Daoy (cell line): ENCODE measurements around the gene IRX5. TPM values are rescaled to one million over a fixed set of nuclear protein-coding genes. Genes with fewer than 3 reads are reported as not detected.

ENCODE experiments used
- DNase-seq: peaks from one replicate; pipeline ENCODE4 v3.0.0-alpha.2; 2015; ENCODE audit warnings: low read depth
- total RNA-seq: library from RNA; depleted of rRNA; stranded (reverse); fragments of >200 nt; shearing (Covaris generic); gene quantifications from 2 replicates; pipeline ENCODE4 v1.2.3, GENCODE V29; 2014

Gene IRX5
- total RNA-seq, 1 experiment from 2014 or later: 3.6 TPM

DNA sequence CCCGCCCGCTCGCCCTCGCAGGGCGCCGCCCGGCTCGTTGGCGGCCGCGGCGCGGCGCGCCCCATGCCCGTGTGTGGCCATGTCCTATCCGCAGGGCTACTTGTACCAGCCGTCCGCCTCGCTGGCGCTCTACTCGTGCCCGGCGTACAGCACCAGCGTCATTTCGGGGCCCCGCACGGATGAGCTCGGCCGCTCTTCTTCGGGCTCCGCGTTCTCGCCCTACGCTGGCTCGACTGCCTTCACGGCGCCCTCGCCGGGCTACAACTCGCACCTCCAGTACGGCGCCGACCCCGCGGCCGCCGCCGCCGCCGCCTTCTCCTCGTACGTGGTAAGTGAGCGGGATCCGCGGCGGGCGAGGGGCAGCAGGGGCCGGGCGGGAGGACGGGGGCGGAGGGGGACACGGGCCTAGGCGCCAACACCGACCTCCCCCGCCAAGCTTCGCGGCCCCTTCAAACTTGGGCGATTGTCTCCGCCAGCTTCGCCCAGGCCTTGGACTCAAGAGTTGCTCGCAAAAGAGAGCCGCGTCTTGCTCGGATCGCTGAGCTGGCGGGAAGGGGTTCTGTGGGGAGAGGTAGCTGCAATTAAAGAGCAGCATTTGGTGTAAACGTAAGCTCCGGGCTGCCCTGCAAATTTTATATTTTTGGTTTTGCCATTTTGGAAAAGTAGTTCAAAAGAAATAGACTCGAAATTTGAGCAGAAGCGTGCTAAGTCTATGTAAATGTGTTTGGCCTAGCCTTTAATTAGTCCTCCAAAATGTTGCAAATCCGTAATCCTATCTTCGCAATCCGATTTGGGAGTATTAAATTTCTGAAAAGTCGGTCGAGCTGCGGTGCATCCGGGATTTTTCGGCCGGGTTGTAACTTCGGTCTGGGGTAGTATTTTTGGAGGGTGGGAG is 702 bp downstream of the IRX5 start:
- DNase-seq: peak; percentile 58

- peak; percentile 7 for DNase-seq
Observed at GRCh38 chr16:54932021-54932660, 1.5 kb downstream of the IRX5 start.

DNA sequence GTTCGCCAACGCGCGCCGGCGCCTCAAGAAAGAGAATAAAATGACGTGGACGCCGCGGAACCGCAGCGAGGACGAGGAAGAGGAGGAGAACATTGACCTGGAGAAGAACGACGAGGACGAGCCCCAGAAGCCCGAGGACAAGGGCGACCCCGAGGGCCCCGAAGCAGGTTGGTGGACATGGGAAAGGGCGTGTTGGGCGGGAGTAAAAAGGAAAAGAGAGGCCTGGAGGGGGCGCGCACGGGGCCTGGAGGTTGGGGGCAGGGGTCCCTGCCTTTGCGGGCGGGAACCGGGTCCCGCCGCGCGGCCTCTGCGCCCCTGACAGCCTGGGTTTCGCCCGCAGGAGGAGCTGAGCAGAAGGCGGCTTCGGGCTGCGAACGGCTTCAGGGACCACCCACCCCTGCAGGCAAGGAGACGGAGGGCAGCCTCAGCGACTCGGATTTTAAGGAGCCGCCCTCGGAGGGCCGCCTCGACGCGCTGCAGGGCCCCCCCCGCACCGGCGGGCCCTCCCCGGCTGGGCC is 2.1 kb downstream of the IRX5 start:
- no peak for DNase-seq

DNA sequence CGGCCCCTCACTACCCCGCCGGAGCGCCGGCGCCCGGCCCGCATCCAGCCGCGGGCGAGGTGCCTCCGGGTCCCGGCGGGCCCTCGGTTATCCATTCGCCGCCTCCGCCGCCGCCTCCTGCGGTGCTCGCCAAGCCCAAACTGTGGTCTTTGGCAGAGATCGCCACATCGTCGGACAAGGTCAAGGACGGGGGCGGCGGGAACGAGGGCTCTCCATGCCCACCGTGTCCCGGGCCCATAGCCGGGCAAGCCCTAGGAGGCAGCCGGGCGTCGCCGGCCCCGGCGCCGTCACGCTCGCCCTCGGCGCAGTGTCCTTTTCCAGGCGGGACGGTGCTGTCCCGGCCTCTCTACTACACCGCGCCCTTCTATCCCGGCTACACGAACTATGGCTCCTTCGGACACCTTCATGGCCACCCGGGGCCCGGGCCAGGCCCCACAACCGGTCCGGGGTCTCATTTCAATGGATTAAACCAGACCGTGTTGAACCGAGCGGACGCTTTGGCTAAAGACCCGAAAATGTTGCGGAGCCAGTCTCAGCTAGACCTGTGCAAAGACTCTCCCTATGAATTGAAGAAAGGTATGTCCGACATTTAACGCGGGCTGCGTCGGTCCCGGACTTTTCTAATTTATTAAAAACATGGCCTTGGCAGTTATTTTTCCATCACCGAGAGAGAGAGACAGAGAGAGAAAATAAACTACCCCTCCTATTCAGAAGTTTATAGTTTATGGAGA is 2.8 kb downstream of the IRX5 start:
- DNase-seq: no peak

DNA sequence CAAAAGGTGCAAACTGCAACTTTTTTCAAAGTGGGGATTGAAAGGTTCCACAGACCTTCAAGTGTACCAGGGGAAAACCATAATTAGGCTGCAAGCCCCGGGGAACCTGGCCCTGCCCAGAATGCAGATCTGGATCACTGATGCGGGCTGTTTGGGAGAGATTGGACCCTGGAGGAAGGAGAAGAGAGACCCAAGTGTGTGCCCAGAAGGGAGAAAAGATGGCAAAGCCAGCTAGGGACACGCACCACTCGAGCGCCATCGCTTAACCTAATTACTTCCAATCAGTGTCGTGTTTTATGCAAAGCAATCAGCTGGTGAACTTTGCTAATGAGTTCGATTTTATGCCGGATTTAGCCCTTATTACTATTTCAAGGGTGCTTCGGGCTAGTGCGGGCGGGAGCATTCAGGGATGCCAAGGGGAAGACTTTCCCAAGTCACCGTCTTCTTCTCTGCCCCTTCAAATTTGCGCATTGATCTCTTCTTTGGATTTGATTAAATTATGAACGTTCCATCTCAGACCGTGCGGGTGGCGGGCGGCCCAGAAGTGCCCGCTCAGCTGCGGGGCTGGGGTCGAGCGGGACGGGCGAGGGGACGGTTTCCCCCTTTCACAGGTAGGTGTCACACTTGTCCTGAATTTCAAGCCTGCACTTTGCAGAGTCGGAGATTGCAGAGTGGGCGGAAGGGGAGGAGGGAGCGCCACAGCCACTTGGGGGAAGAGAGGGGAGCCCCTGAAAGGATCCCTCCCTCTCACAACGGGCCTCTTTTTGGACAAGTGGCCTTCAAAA is 4.0 kb downstream of the IRX5 start:
- no peak for DNase-seq

DNA sequence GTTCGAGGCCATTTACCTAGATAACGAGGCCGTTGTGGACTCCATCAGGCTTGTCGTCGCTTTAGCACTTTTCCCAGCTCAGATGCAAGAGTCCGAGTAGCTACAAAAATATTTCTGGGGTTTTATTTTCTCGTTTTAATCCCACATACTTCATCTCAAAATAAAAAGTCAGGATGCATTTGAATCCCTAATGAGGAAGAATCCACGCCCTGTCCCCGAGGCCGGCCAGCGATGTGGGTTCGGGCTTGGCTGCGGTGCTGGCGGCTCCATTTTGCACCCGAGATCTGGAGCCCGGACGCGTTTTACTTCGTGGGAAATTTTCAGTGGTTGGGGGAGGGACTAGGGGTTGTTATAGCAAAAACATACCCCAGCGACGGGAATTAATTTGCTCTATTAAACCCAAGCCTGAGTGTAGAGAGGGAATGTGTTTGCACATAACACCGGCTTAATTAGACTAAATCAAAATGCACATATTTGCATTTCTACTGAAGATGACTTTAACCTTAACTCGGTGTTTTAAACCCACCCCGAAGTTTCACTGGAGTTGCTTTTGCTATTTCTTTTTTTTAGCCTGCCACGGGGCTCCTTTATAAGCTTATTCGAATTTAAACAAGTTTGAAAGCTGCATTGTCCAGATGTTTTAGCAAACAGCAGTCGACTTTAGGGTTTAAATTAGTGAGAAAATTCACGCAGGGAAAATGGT is 4.8 kb downstream of the IRX5 start:
- DNase-seq: no peak

GRCh38 chr16:54936201-54936978 is 5.7 kb downstream of the IRX5 start:
- no peak for DNase-seq

- no peak for DNase-seq
Observed at GRCh38 chr16:54936979-54937670, 6.5 kb downstream of the IRX5 start.

DNA sequence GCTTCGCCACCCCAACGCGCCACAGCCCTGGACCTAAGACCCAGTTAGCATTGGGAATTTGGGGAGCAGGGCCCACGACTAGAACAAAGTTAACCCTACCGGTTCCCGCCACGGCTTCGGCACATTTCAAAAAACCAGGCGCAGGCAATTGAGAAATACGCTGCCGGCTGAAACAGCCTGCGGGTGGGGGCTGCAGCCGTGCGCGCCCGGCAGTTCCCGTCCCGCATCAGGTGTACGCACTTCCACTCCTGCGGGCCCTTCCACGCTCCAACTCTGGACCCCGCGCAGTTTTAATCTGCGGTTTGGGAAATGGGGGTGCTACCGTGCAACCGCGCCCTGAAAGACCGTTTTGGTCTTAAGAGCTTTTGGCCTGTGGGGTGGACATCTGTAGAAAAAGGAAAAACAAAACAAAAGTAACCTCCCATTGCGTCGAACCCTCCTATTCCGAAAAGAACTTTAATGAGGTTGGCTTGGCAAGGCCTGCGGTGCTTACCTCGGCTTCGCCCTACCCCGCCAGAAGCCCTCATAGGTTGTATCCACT is 7.1 kb downstream of the IRX5 start:
- DNase-seq: no peak

DNA sequence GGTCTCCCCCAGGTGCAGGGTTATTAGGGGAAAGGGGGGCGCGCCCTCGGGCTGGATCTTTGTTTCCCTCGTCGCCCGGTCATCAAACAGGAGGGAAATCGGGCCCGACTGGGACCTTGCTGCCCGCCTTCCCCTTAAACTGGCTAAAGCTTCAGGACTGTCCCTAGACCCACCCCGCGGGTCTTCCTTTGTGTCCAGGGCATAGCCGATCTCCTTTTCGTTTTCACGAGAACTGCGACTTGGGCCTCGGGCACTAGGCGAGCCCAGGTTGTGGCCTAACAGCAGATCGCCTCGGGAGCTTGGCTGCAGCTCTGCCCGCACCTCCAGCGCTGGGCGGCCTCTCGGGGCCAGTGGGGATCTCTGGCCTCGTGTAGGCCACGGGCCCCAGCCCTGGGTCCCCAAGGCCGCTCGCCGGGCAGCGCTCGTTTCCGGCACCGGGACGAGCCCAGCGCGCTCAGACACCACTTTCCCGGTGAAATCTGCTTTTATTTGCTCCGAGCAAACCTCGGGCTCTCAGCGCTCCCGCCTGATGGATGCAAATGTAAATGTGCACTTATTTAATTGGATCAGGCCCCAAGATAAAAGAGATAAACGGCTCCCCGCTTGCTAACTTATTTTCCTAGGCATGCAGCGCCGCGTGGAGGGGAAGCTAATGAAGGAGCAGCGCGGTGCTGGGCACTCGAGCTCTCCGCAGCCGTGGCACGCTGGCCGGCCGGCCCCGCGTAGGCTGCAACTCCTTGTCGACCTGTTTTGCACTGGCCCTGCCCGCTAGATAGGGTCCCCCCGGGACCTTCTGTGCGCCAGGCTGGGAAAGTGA is 7.8 kb downstream of the IRX5 start:
- no peak for DNase-seq

- DNase-seq: no peak
Observed at GRCh38 chr16:54939029-54939346, 8.3 kb downstream of the IRX5 start.

DNA sequence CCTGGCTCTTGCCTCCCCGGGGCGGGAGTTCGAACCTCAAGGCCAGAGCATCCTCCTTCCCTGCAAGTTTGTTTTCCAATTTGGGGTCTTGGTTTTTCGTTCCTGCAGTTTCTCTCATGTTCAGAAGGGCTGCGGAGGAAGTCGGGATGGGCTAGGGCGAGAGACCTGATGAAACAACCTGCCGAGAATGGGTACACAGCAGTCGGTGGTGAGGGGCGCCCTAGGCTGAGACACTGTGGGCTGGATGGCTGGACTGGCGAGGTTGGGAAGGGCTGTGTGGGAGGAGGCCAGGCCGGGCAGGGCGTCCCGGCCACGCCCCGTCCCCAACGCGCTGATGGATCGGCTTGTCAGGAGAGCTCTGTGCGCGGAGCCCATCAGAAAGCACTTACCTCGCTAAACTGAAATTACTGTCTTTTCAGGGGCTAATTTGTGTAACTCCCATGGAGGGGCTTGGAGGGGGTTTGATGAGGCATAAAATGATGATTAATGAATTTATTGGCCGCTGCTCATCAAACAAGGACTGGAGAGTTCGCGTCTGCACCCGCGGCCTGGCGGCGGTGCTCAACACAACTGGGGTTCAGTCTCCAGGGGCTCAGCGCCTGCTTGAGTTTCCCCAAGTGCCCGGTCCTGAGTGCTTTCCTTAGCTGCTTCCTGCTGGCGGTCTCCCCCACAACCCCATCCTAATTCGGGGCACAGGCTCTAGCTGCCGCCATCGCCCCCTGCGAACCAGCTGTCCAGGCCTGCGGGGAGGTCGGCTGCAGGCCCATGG is 9.0 kb downstream of the IRX5 start:
- DNase-seq: no peak

DNA sequence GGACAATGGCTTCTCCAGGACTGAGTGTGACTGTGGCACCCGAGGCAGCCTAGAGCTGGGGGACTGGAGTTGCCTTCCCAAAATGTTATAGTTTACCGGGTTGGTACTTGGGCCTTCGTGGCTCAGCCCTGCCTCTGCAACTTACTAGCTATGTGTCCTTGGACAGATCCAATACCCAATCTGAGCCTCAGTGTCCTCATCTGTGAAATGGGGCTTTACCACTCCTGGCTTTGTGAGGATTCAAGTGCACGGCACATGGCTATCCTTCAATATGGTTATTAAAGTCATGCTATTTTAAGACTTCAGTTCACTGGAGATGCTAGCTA is 9.6 kb downstream of the IRX5 start:
- no peak for DNase-seq

DNA sequence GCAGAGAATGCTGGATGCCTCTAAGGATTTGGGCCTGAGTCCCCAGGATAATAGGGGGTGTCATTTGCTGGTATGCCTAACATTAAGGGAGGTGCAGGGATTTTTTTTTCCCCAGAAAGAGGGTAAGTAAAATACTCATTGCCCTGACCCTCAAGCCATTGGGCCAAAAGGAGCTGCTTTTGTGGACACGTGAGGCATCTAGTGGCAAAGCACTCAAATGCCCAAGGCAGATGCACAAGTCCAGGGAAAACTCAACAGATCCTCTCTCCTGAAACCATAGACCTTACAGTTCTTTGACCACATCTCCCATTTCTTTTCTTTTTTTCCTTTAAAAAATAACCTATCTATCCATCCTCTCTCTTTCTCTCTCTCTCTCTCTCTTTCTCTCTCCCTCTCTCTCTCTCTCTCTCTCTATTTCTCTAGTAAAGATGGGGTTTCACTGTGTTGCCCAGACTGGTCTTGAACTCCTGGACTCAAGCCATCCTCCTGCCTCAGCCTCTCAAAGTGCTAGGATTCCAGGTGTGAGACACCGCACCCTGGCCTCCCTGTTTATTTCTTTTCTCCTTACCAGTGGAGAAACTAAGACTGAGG is 11.8 kb downstream of the IRX5 start:
- no peak for DNase-seq

- no peak for DNase-seq
Observed at GRCh38 chr16:54944002-54944401, 13.3 kb downstream of the IRX5 start.

- no peak for DNase-seq
Observed at GRCh38 chr16:54945063-54945462, 14.4 kb downstream of the IRX5 start.

GRCh38 chr16:54946909-54947308 is 16.2 kb downstream of the IRX5 start:
- DNase-seq: no peak

DNA sequence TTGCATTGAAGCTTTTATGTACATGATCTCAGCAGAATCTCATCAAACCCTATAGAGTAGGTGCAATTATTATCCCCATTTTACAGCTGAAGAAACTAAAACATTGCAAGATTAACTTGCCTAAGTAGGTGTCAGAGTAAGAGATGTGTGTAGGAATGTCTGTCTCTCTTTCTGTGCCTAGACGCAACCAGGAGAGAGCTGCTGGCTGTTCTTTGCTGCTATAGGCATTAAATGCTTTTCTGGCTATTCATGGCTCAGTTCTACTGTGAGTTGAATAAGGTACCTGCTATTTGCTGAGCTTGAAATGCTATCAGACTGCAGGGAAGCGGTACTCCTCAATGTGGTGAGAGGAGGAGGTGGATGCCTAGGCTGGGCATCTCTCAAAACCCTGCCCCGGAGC is 17.0 kb downstream of the IRX5 start:
- no peak for DNase-seq
